ENCODE results near the gene RUNDC3A.

- TF ChIP-seq SUZ12 (IDR thresholded peaks at IDR 0.05; ENCODE audit: extremely low read depth, insufficient read depth, insufficient read length) (no peak), ZNF274 (IDR thresholded peaks at IDR 0.05; ENCODE audit: low read depth, low read length) (no peak)
Measured at GRCh38 chr17:44268709-44269534, 39.5 kb upstream of the RUNDC3A start.
